GM23338 (cell line): ENCODE data around the gene TPM3. TPM values are rescaled to one million over a fixed set of nuclear protein-coding genes. Genes with fewer than 3 reads are reported as not detected.

Source experiments
- ATAC-seq: fragments of 200-7000 bp; cut with Tn5 transposase; 3 replicates; pipeline ENCODE4 v1.9.1; 2020
- DNase-seq: peaks from one replicate; pipeline ENCODE4 v3.0.0-alpha.2; 2015; ENCODE audit warnings: low spot score
- H2AFZ ChIP-seq: fragments of 200-600 bp; sonication (generic); 2 replicates; pipeline ENCODE4 v1.8.0; 2016; ENCODE audit warnings: antibody characterized with exemption, mild to moderate bottlenecking, moderate library complexity
- H3F3A ChIP-seq: fragments of 200-600 bp; sonication (generic); replicated peaks from 2 replicates; pipeline ENCODE4 v1.8.0; 2017; ENCODE audit warnings: antibody characterized with exemption, mixed run types, low read depth
- H3K27ac ChIP-seq: fragments of 200-600 bp; sonication (generic); 2 replicates; pipeline ENCODE4 v1.6.1; 2016; ENCODE audit warnings: low read depth
- H3K27me3 ChIP-seq: fragments of 200-600 bp; sonication (generic); 2 replicates; pipeline ENCODE4 v1.8.0; 2016; ENCODE audit warnings: mild to moderate bottlenecking, mixed run types, moderate library complexity; ENCODE audit not compliant: insufficient read depth
- H3K36me3 ChIP-seq: fragments of 200-600 bp; sonication (generic); 2 replicates; pipeline ENCODE4 v1.8.0; 2016; ENCODE audit warnings: mild to moderate bottlenecking; ENCODE audit not compliant: insufficient read depth
- H3K4me1 ChIP-seq: fragments of 200-600 bp; sonication (generic); 2 replicates; pipeline ENCODE4 v1.8.0; 2016; ENCODE audit warnings: mild to moderate bottlenecking, moderate library complexity; ENCODE audit not compliant: insufficient read depth
- H3K4me2 ChIP-seq: fragments of 200-600 bp; sonication (generic); 2 replicates; pipeline ENCODE4 v1.7.1; 2017; ENCODE audit warnings: mixed run types
- H3K4me3 ChIP-seq: fragments of 200-600 bp; sonication (generic); 2 replicates; pipeline ENCODE4 v1.6.1; 2016; ENCODE audit warnings: mixed run types
- H3K79me2 ChIP-seq: fragments of 200-600 bp; sonication (generic); replicated peaks from 2 replicates; pipeline ENCODE4 v1.8.0; 2017; ENCODE audit warnings: mild to moderate bottlenecking; ENCODE audit not compliant: insufficient read depth
- H3K9me2 ChIP-seq: fragments of 200-600 bp; sonication (generic); 2 replicates; pipeline ENCODE4 v1.8.0; 2017; ENCODE audit not compliant: insufficient read depth
- H4K20me1 ChIP-seq: fragments of 200-600 bp; sonication (generic); replicated peaks from 2 replicates; pipeline ENCODE4 v1.8.0; 2017; ENCODE audit warnings: mild to moderate bottlenecking; ENCODE audit not compliant: insufficient read depth
- H3K27ac Mint-ChIP-seq: 2 replicates; pipeline ENCODE4 v1.8.0; 2020; ENCODE audit warnings: inconsistent platforms, mild to moderate bottlenecking, moderate library complexity, mixed read lengths
- H3K27me3 Mint-ChIP-seq: 3 replicates; pipeline ENCODE4 v1.8.0; 2022; ENCODE audit warnings: low read depth, mild to moderate bottlenecking, moderate library complexity, mixed read lengths, inconsistent platforms; ENCODE audit not compliant: insufficient read depth, poor library complexity
- H3K36me3 Mint-ChIP-seq: 3 replicates; pipeline ENCODE4 v1.8.0; 2021; ENCODE audit warnings: low read depth, mild to moderate bottlenecking, inconsistent platforms, moderate library complexity, mixed read lengths
- H3K4me1 Mint-ChIP-seq: 3 replicates; pipeline ENCODE4 v1.8.0; 2020; ENCODE audit warnings: mild to moderate bottlenecking, inconsistent platforms, mixed read lengths
- H3K4me3 Mint-ChIP-seq: 3 replicates; pipeline ENCODE4 v1.8.0; 2021; ENCODE audit warnings: moderate library complexity, mild to moderate bottlenecking, inconsistent platforms, mixed read lengths
- H3K9me3 Mint-ChIP-seq: 3 replicates; pipeline ENCODE4 v1.8.0; 2020; ENCODE audit warnings: moderate library complexity, mild to moderate bottlenecking, inconsistent platforms, mixed read lengths
- POLR2AphosphoS5 ChIP-seq: IDR thresholded peaks from 2 replicates; pipeline ENCODE4 v1.6.1; 2016; ENCODE audit warnings: antibody characterized with exemption, low read depth
- STAT1 ChIP-seq: IDR thresholded peaks from one replicate; pipeline ENCODE4 v1.6.1; 2016; ENCODE audit warnings: antibody characterized with exemption; ENCODE audit not compliant: unreplicated experiment
- polyA plus RNA-seq: library from polyadenylated mRNA; unstranded; fragments of >200 nt; fragmentation: Nextera tagmentation; extraction: Ambion mirVana; gene quantifications from 2 replicates; pipeline ENCODE4 v1.2.1, GENCODE V29; 2016
- total RNA-seq: library from RNA; depleted of rRNA; stranded (reverse); fragments of >200 nt; shearing (Covaris generic); gene quantifications from 2 replicates; pipeline ENCODE4 v1.2.3, GENCODE V29; 2014
- TF ChIP-seq, protein P1 (sequence below): fragments of 250-450 bp; sonication (Bioruptor Pico); IDR thresholded peaks from 2 replicates; pipeline ENCODE4 v1.5.0; 2020; ENCODE audit warnings: mild to moderate bottlenecking, moderate library complexity
- TF ChIP-seq, protein P2 (sequence below): IDR thresholded peaks from 2 replicates; pipeline ENCODE4 v1.6.1; 2016; ENCODE audit warnings: antibody characterized with exemption

TPM3 gene
- total and polyA plus RNA-seq, 2 experiments from 2014 or later = 544 to 747 TPM

DNA sequence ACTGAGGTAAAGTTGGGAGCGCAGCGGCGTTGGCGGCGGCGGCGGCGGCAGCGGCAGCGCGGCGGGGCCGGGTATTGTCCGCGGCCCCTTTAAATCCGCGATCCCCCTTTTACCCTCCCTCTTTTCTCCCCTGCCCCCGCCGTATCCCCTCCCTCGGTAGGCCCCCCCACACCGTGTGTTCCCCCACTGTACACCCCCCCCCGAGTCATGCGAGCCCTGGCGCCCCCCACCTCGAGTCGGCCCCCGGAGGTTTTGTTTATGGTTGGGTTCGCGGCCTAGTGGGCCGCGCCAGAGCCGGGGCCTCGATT lies 29.0 kb upstream of the TPM3 start:
- Mint-ChIP-seq H3K36me3 (peaks cover 74% of the 10 kb centered on the region), H3K27ac (peak overlapping the region; percentile 100), H3K27me3 (peaks cover 16% of the 10 kb centered on the region), H3K9me3 (peaks cover 4% of the 10 kb centered on the region; the same call in 2 of the 3 replicates), H3K4me3 (peak overlapping the region; percentile 99), H3K4me1 (peaks cover 30% of the 10 kb centered on the region)
- Histone ChIP-seq H3K27ac (peak overlapping the region; percentile 90), H3K4me1 (peaks cover 41% of the 10 kb centered on the region), H3K36me3 (peaks cover 21% of the 10 kb centered on the region), H3K27me3 (no peaks in the 10 kb centered on the region), H3K79me2 (peaks cover 91% of the 10 kb centered on the region), H3F3A (peaks cover 9% of the 10 kb centered on the region; the same call in 1 of the 2 replicates), H3K9me2 (no peaks in the 10 kb centered on the region), H3K4me3 (peak overlapping the region; percentile 75), H2AFZ (no peak overlapping the region), H4K20me1 (peaks cover 10% of the 10 kb centered on the region), H3K4me2 (peak overlapping the region; percentile 94)
- ATAC-seq = no peak; the same call in 2 of the 3 replicates
- DNase-seq = no peak
- TF ChIP-seq, protein P1, sequence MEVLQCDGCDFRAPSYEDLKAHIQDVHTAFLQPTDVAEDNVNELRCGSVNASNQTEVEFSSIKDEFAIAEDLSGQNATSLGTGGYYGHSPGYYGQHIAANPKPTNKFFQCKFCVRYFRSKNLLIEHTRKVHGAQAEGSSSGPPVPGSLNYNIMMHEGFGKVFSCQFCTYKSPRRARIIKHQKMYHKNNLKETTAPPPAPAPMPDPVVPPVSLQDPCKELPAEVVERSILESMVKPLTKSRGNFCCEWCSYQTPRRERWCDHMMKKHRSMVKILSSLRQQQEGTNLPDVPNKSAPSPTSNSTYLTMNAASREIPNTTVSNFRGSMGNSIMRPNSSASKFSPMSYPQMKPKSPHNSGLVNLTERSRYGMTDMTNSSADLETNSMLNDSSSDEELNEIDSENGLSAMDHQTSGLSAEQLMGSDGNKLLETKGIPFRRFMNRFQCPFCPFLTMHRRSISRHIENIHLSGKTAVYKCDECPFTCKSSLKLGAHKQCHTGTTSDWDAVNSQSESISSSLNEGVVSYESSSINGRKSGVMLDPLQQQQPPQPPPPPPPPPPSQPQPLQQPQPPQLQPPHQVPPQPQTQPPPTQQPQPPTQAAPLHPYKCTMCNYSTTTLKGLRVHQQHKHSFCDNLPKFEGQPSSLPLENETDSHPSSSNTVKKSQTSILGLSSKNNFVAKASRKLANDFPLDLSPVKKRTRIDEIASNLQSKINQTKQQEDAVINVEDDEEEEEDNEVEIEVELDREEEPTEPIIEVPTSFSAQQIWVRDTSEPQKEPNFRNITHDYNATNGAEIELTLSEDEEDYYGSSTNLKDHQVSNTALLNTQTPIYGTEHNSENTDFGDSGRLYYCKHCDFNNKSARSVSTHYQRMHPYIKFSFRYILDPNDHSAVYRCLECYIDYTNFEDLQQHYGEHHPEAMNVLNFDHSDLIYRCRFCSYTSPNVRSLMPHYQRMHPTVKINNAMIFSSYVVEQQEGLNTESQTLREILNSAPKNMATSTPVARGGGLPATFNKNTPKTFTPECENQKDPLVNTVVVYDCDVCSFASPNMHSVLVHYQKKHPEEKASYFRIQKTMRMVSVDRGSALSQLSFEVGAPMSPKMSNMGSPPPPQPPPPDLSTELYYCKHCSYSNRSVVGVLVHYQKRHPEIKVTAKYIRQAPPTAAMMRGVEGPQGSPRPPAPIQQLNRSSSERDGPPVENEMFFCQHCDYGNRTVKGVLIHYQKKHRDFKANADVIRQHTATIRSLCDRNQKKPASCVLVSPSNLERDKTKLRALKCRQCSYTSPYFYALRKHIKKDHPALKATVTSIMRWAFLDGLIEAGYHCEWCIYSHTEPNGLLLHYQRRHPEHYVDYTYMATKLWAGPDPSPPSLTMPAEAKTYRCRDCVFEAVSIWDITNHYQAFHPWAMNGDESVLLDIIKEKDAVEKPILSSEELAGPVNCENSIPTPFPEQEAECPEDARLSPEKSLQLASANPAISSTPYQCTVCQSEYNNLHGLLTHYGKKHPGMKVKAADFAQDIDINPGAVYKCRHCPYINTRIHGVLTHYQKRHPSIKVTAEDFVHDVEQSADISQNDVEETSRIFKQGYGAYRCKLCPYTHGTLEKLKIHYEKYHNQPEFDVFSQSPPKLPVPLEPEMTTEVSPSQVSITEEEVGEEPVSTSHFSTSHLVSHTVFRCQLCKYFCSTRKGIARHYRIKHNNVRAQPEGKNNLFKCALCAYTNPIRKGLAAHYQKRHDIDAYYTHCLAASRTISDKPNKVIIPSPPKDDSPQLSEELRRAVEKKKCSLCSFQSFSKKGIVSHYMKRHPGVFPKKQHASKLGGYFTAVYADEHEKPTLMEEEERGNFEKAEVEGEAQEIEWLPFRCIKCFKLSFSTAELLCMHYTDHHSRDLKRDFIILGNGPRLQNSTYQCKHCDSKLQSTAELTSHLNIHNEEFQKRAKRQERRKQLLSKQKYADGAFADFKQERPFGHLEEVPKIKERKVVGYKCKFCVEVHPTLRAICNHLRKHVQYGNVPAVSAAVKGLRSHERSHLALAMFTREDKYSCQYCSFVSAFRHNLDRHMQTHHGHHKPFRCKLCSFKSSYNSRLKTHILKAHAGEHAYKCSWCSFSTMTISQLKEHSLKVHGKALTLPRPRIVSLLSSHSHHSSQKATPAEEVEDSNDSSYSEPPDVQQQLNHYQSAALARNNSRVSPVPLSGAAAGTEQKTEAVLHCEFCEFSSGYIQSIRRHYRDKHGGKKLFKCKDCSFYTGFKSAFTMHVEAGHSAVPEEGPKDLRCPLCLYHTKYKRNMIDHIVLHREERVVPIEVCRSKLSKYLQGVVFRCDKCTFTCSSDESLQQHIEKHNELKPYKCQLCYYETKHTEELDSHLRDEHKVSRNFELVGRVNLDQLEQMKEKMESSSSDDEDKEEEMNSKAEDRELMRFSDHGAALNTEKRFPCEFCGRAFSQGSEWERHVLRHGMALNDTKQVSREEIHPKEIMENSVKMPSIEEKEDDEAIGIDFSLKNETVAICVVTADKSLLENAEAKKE (CRISPR knock-in tag) = no peak
- TF ChIP-seq POLR2AphosphoS5 = 0 out of 2 replicates have a peak, but pooled peaks have one; percentile 6

DNA sequence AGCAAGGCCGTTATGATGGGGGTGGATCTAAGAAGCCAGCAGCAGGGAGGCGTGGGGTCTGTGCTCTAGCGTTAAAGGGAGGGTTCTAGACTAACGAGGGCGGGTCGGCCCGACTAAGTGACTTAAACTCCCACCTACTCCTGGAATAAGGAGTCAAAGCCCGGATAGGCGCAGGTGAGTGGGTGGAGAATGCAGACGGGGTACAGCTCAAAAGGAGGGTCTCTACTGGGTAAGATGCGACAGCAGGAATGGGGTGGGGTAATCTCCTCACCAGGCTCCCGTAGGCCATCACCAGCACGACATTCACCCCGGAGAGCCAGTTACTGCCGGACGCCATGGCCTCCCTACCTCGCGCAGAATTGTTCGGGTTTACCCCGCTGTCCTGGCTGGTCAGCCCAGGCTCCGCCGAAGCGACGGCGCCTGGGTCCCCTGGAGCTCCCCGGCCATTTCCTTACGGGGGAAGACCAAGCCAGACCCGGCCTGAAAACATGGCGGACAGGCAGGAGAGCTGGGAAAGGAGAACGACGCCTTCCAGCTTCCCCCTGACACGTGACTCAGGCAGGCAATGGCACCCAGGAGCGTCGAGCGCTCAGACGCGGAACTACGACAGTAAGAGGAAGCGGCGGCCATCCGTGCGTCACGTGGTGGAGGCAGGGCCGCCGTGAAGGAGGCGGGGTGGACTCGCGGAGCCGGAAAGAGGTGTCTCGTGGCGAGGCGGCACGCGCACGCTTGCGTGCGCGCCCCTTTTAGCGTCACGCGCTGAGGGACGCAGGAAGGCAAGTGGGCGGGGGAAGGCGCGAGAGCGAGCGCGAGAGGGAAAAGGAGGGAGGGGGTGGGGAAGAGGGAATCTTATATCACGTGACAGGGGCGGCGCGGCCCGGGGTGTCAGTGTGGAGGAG lies 28.4 kb upstream of the TPM3 start, which contains the start of gene UBAP2L:
Gene UBAP2L, plus strand, starts transcription at position 885 of the 899 bp plus-strand sequence. CDS start 4,169 bp downstream, outside the sequence.
- H4K20me1 ChIP-seq = peaks cover 6% of the 10 kb centered on the region
- peaks cover 41% of the 10 kb centered on the region for H3K4me1 ChIP-seq
- H2AFZ ChIP-seq = peak within 1 kb of the TSS; percentile 70; the same call in 1 of the 2 replicates
- H3K9me2 ChIP-seq = no peaks in the 10 kb centered on the region
- Mint-ChIP-seq H3K9me3 (peaks cover 4% of the 10 kb centered on the region; the same call in 1 of the 3 replicates), H3K27me3 (peaks cover 16% of the 10 kb centered on the region), H3K27ac (peak within 1 kb of the TSS; percentile 100), H3K4me1 (peaks cover 30% of the 10 kb centered on the region), H3K36me3 (peaks cover 71% of the 10 kb centered on the region), H3K4me3 (peak within 1 kb of the TSS; percentile 99)
- ATAC-seq (peak; percentile 86), DNase-seq (peak; percentile 99)
- peak within 1 kb of the TSS; percentile 99 for H3K27ac ChIP-seq
- H3K36me3 ChIP-seq = peaks cover 19% of the 10 kb centered on the region
- H3K79me2 ChIP-seq = peaks cover 91% of the 10 kb centered on the region
- peak within 1 kb of the TSS; percentile 94 for H3K4me2 ChIP-seq
- H3K4me3 ChIP-seq = peak within 1 kb of the TSS; percentile 75
- peaks cover 9% of the 10 kb centered on the region; the same call in 1 of the 2 replicates for H3F3A ChIP-seq
- H3K27me3 ChIP-seq = no peaks in the 10 kb centered on the region
- TF ChIP-seq, protein P2, sequence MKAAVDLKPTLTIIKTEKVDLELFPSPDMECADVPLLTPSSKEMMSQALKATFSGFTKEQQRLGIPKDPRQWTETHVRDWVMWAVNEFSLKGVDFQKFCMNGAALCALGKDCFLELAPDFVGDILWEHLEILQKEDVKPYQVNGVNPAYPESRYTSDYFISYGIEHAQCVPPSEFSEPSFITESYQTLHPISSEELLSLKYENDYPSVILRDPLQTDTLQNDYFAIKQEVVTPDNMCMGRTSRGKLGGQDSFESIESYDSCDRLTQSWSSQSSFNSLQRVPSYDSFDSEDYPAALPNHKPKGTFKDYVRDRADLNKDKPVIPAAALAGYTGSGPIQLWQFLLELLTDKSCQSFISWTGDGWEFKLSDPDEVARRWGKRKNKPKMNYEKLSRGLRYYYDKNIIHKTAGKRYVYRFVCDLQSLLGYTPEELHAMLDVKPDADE = peak; percentile 46
- peak; percentile 84 for TF ChIP-seq POLR2AphosphoS5
- no peak for TF ChIP-seq STAT1
